GM18508 (cell line): ENCODE data around the gene CENPM.

Experiments used
- ATAC-seq: cut with Tn5 transposase; IDR thresholded peaks from one replicate; pipeline ENCODE4 v1.9.1; 2021; ENCODE audit warnings: moderate number of reproducible peaks; ENCODE audit not compliant: insufficient read depth, unreplicated experiment

The CENPM gene

DNA sequence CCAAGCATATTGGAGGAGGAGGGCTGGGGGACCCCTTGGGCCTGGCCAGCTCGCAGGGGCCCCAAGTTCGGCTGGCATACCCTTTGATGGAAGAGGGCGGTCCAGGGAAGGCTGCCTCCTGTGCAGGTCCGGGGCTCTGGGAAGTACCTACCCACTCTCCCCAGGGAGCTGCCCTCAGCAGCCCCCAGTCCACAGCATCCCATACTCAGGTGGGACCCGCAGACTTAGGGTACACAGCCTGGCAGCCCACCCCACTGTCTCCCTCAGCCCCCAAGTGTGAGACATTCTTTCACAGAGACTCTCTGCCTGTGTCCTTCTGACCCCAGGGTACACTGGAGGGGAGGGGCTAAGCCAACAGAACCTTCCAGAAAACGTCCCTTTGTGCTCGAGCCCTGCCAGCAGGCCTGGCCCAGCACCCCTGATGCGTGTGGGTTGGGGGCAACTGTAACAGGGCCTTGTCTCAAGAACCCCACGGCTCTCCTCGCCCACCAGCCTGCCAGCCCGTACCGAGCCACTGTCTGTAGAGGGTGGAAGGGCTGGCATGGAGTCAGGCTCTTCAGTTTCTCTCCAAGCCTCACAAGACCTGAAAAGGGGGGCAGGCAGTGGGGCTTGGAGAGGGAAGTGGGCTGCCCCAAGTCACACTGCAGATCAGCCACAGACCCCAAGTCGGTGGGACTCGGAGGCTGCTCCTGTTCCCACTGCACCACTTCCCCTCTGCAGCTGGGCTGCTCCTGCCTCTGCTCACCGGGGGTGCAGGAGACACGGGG, 13.4 kb downstream of the CENPM start:
- ATAC-seq: no peak

DNA sequence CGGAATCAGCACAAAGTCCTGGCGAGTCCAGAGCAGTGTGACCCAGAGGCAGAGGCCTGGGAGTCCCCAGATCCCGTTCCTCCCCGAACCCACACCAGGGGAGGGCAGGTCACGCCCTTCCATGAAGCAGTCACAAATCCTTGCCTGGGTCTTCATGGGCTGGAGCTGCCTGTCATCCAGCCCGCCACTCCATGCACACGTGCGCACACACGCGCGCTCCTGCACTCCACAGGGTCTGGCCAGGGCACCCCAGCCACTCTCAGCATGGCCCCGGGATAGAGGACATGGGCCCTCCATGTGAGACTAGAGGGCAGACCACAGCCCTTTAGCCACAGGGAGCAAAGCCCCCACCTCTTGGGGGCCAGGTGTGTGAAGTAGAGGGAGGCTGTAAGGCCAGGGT, 14.6 kb downstream of the CENPM start:
- no peak for ATAC-seq

DNA sequence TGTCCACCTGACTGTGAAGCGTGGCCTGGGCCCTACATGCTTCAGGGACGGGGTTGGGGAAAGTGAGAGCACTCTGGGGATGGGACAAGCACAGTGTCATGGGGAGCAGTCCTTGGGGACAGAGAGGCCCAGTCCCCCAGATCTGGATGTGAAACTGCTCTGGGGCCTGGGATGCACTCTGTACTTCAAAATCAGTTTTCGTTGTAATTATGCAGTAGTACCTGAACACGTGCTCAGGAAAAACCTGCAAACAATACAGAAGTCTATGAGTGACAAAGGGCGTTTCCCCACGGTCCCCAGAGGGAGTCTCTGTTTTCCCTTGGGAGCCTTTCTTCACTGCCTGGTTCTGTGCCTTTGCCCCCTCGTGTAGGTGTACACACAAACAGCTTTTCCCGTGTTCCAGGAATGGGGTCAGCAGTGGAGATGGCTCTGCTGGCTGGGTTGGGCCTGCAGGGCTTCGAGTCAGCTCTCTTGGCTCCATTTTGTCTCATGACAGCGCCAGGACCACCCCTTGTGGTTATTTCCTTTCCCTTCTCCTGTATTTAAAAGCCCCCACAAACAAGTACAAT, 15.2 kb downstream of the CENPM start:
- no peak for ATAC-seq

DNA sequence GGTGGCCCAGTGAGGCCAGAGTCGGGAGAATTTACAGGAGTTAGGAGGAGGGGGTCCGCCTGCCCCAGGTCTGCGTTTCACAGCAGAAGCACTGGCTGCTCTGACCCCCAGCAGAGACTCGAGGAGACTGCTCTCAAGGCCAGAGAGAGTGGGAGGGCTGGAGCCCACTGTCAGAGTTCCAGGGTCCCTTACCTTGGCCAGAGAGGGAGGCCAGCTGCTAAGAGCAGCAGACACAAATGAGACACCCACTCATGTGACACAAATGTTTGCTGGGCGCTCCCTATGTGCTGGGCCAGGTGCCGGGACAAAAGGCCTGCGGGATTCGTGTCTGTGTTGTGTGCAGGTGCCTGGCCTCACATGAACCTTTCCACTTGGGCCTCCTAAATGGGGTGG, 17.5 kb downstream of the CENPM start:
- no peak for ATAC-seq

DNA sequence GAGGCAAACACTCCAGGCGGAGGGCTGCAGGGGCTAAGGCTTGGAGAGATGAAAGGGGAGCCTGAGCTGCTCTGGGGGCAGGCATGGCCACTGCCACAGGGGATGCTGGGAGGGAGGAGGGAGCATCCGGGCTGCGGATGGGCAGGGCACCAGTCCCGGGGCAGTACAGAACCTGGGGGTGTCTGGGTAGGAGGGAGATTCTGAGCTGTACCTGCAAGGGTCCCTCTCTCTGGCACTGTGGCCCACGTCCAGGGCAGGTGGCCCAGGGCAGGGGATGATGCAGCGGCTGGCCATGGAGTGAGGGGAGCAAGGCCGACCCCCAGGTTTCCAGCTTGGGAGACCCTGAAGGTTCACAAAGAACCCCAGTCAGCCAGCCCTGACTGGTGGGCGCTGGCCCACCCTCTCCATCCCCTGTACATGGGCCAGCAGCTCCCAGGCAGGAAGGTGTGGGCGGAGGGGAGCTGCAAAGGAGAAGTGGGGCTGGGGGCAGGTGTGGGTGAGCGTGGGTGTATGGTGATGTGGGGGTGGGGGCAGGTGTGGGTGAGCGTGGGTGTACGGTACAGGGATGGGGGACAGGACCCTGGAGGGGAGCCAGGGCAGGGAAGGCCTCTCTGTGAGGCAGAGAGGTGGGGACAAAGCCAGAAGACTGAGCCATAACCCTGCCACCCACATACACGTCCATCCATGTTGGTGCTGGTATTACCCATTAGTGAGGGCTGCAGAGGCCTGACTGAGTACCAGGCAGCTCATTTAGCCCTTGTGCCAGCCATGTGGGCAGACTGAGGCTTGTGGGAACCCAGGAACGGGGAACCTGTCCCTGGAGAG, 18.1 kb downstream of the CENPM start:
- no peak for ATAC-seq

DNA sequence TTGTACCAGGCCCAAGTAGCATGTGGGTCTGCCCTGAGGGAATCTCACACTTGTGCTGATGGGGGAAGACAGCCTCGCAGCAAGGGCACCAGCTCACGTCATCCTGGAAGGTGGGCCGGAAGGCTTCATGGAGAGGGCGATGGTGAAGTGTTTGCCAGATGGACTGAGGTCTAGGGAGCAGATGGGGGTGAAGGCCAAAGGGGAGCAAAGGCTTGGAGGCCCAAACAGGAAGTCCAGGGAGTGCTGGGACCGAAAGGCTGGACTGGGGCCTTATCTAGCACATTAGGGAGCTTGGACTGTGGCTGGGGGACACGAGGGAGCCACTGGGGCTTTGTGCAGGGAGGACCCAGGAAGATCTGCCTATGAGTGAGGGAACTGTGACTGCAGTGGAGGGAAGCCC, 19.1 kb downstream of the CENPM start:
- no peak for ATAC-seq

DNA sequence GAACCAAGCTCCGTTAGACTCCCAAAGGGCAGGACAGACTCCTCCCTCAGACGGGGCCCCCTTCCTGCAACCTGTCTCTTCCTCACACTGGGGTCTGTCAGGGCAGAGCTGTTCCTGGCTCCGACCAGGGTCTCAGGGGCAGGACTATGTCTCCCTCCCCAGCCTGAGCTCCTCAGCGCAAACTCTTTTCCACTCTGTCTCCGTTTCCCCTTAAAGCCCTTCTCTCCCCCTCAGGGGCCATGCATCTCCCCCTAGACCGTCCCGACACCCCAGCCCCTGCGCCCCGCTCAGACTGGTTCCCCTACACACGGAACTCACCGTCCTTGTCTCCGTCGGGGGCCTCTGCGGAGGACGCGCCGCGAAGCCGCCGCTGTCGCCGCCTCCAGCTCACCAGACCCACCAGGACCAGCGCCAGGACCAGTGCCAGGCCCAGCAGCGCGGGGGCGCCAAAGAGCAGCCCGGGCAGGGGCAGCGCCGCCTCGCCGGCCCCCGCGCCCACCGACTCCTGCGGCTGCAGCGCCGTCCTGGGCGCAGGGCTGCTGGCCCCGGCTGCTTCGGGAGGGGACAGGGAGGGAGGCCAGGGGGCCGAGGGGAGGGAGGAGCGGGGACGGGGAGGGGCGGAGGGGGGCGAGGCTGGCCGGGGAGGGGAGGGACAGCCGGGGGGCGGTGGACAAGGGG, 21.0 kb downstream of the CENPM start:
- ATAC-seq: no peak

DNA sequence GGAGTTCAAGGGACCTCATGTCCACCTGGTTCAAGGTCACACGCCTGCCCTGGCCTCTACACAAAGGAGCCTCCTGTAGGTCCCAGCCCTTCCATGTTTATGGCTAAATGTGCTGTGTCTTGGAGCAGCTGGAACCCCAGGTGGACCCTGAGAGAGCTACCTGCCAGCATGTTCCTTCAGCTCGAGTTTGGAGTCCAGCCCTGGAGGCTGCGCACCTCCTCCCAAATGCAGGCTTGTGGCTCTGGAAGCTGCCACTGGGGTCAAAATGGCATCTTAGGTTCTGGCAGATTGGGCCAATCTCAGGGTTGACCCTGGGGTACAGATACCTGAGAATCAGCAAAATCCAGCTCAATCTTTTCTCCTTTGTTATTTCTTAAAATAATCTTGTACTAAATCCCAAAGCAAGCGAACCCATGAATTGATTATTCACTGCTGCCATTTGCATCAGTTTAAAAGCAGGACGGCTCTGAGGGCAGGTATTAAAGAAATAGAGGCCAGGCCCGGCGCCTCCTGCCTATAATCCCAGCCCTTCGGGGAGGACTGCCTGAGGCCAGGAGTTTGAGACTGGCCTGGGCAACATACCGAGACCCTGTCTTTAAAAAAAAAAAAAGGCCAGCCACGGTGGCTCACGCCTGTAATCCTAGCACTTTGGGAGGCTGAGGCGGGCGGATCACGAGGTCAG, 23.2 kb downstream of the CENPM start:
- no peak for ATAC-seq

DNA sequence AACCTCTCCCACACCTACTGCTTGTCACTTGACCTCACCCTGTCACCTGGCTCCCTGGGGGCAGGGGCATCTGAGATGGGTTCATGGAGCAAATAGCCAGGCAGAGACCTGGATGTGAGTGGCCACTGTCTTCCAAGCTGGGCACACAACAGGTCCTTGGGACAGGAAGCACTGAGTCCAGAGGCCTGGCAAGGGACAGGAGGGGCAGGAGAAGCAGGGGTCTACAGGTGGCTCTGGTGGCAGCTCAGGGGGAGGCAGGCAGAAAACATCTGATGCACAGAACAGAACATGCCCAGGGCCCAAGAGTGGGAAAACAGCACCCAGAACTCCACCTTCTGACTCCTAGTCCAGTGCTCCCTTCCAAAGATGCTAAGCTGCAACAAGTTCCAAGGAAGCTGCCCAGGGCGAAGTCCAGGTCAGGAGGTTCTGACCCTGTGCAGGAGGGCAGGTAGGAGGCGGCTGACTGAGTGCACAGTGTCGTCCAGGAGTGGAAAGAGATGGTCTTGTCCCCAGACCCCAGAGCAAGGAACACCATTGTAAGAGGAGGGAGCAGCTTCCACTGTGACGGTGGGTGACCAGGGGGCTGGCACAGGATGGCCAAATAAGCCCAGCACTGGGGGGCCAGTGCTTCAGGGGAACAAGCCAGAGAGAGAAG, 23.9 kb downstream of the CENPM start:
- ATAC-seq: no peak

DNA sequence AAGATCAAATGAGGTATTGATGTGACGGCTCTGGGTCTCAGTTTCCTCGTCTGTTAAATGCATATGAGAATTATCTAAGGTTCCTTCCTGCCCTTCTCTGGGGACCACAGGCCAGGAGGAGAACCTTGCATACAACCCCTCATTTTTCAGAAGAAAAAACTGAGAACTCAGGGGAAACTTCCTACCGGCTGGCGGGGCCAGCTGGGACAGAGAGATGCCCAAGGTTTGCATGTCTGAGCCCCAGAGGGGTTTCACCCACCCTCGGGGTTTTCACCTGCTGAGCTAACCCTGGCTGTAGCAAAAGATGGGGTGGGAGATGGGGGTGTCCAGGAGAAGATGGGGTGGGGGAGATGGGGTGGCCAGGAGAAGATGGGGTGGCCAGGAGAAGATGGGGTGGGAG, 24.6 kb downstream of the CENPM start:
- no peak for ATAC-seq

DNA sequence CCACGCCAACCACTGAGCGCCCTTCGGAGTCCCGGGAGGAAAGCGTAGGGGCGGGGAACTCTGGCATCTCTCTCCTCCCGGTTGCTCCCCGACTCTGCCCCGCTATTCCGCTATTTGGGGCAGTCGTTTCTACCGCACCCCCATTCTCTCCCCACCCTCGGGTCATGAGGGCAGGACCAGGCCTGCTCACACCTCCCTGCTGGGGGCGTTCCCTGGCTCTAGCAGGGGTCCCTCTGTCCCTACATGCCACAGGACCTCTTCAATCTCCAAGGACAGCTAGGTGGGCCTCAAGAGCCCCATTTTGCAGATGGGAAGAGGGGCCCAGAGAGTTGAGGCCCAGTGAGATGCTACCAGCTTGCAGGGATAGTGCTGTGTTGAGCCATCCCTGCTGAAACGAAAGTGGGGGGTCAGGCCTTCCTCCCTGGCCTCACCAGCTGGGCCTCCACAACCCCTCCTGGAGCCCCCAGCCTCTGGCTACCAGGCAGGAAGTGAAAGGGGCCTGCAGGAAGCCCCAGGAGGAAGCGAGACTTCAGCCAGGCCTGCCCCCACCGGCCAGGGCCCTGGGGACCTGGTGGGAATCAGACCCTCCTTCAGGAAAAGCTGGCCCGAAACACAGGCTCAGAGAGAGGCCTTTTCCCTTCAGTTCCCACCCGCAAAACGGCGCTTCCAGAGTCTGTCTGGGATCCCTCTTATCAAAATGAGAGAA, 26.5 kb downstream of the CENPM start:
- ATAC-seq: no peak

DNA sequence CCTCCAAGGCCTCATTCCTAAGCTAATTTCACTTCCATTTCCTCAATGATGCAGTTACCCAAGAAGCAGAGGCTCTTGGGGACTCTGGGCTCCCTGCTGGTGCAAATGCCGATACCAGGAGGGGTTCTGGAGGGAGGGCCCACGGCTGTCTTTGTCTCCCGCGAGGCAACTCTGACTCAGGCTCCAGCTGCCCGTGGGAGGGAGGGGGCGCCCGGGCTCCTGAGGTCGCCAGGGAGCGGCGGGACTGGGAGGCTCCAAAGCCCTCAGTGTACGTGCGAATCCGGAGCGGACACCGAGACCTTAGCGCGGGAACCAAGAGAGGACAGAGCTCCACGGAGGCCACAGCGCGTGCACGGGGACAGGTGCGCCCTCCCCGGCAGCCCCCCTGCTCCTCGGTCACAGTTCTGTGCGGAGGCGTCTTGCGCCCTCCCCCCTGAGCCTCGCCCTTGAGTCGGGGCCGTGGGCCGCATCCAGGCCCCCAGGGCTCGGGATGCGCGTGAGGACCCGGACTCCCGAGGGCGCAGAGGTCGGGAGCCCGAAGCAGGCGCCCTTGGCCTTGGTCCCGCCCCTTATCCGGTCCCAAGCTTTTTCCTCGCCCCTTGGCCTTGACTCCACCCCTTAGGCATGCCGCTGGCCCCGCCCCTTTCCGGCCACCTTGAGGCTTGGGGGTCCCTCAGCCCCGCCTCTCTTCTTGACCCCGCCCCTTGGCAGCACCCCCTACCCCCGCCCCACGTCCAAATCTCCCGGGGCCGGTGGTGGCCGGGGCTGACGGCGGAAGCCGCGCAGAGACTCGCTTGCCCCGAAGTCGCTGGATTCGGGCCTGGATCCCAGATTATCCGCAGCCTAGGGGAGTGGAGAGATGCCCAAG, 27.4 kb downstream of the CENPM start:
- no peak for ATAC-seq

DNA sequence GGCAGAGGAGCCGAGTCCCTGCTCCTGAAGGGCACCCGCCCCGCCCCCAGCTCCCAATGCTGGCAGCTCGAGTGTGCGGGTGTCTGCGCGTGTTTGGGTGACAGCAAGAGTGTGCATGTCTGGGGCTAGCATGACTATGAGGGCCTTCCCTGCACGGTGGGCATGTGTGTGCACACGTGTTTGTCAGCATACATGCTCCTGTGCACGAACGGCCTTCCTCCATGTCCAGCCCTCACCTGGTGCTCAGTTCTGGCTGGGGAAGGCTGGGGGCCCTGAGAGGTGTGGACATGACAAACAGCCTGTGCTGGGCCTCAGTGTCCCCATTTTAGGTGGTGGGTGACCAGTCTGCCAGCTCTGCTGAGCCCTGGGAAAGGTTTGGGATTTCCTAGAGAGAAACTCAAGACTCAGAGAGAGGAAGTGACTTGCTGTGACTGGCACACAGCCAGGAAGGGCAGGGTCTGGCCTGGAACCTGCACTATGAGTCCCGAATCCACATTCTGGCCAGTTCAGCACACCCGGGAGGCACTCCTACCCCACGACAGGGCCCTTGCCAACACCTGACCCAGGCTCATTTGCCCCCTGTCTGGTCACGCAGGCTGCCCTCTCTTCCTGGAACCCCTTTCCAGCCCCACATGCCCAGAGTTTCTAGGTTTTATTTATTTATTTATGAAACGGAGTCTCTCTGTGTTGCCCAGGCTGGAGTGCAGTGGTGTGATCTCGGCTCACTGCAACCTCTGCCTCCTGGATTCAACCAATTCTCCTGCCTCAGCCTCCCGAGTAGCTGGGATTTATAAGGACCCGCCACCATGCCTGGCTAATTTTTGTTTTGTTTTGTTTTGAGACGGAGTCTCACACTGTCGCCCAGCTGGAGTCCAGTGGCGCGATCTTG, 28.8 kb downstream of the CENPM start:
- no peak for ATAC-seq

DNA sequence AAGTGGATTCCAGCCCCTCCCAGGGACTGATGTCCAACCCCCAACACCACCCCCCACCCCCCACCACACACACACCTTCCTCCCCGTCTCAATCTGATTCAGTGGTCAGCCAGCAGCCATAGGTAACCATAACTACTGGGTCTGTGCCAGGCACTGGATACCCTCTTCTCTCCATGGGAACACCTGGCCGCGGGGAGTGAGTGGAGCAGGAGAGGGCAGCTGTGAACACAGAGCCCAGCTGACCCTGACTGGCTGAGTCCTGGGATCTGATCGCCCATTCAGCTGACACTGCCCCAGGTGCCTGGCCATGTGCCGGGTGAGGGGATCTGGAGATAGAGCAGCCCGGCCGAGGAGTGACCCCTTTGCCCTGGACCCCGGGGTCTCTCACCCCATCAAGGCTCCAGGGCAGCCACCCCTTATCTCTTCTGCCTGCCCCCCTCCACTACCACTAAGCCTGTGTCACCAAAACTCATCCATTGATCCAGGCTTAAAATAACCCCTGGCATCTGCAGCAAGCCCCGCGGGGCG, 29.5 kb downstream of the CENPM start:
- no peak for ATAC-seq

DNA sequence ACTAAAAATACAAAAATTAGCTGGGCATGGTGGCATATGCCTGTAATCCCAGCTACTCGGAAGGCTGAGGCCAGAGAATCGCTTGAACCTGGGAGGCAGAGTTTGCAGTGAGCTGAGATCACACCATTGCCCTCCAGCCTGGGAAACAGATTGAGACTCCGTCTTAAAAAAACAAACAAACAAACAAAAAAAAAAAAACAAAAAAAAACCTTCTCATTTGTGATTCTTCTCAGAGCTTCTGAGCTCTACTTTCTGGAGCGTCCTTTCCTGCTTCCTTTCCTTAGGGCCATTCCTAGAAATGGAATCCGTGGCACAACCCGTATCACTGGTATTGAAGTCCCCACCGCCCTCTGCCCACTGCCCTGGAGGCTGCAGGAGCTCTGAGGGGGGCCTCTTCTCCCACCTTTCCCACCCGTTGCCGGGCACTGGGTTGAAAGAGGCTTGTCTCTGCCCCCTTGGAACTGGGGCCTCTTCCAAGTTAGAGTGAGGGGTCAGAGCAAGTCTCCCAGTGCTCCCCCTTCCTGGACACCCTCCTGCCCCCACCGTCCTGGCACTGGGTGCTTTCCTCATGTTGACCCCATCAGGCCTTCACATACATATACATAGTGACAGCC, 30.1 kb downstream of the CENPM start:
- no peak for ATAC-seq

DNA sequence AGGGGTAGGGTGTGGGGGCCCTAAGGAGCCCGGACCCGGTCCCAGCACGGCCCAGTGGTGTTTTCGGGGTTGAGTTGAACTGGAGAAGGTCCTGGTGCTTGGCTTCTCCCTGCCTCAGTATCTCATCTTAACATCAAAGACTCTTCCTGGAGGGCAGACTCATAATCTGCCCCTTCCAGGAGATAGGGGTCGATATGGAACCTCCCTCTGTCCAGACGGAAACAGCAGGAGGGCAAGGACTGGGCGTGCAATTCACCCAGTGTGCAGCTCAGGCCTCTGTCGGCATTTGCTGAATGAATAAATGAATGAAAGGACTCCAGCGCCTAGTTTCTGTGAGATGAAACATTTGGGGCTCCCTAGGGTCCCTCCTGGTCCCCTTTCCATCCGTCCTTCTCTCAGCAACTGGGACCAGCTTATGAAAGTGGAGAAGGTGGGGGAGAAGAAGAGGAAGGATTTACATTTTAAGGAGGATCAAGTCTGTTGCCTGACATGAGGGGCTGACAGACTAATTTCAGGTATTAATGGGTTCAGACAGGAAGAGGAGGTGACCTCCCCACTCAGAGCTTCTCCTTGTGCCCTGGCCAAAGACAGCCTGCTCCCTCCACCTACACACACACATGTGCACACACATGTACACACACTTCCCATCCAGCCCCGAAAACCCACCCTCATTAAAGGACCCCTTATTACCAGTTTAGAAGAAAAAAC, 31.0 kb downstream of the CENPM start:
- no peak for ATAC-seq
